ENCODE data around the gene RNPS1. TPM values are rescaled to one million over a fixed set of nuclear protein-coding genes. Genes with fewer than 3 reads are reported as not detected.
A peak's percentile ranks its signal among the peaks of the same experiment; 100 is the strongest.

RNPS1 gene
- total and polyA plus RNA-seq, 3 donors from 2014 or later, result 197 to 294 (median 261) TPM

- Histone ChIP-seq H3K9me3 (no peaks in the 10 kb centered on the region), H3K4me3 (peak overlapping the region; percentile 15 to 17), H3K27me3 (no peaks in the 10 kb centered on the region), H3K36me3 (ENCODE audit: low read depth, missing control alignments) (no peaks in the 10 kb centered on the region), H3K27ac (no peak overlapping the region), H3K4me1 (peaks cover 9% of the 10 kb centered on the region)
- TF ChIP-seq POLR2A (IDR thresholded peaks at IDR 0.05), result no peak
- TF ChIP-seq, protein P1, sequence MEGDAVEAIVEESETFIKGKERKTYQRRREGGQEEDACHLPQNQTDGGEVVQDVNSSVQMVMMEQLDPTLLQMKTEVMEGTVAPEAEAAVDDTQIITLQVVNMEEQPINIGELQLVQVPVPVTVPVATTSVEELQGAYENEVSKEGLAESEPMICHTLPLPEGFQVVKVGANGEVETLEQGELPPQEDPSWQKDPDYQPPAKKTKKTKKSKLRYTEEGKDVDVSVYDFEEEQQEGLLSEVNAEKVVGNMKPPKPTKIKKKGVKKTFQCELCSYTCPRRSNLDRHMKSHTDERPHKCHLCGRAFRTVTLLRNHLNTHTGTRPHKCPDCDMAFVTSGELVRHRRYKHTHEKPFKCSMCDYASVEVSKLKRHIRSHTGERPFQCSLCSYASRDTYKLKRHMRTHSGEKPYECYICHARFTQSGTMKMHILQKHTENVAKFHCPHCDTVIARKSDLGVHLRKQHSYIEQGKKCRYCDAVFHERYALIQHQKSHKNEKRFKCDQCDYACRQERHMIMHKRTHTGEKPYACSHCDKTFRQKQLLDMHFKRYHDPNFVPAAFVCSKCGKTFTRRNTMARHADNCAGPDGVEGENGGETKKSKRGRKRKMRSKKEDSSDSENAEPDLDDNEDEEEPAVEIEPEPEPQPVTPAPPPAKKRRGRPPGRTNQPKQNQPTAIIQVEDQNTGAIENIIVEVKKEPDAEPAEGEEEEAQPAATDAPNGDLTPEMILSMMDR (IDR thresholded peaks at IDR 0.05), result no peak
- no peak for DNase-seq
- intact Hi-C loops (cut with DNase I; ENCODE audit: low total_unique reads), result no loop called here
- WGBS, 2 donors, result 31% methylated on average over 20 of the region's 40 CpGs; no CpG with 5 or more reads in 1 of the 2 donors
These were observed 30.8 kb downstream of the RNPS1 start for GRCh38 chr16:2237102-2237482.

- no peak within 1 kb of the TSS for H3K27ac ChIP-seq
- intact Hi-C loops (cut with DNase I; ENCODE audit: low total_unique reads), result no loop called here
- no peak for DNase-seq
- peak within 1 kb of the TSS; percentile 15 to 17 for H3K4me3 ChIP-seq
- no peaks in the 10 kb centered on the region for H3K36me3 ChIP-seq (ENCODE audit: low read depth, missing control alignments)
- 0 to 31% methylated on average over 8 to 27 of the region's 64 CpGs for WGBS, 2 donors
- H3K4me1 ChIP-seq, result peaks cover 9% of the 10 kb centered on the region
- H3K9me3 ChIP-seq, result no peaks in the 10 kb centered on the region
- H3K27me3 ChIP-seq, result no peaks in the 10 kb centered on the region
- TF ChIP-seq, protein P1 (IDR thresholded peaks at IDR 0.05), result no peak
- TF ChIP-seq POLR2A (IDR thresholded peaks at IDR 0.05), result no peak
These were observed 31.4 kb downstream of the RNPS1 start, which contains the start of gene DNASE1L2 for GRCh38 chr16:2236337-2237101. Gene DNASE1L2 (plus strand): TSS chr16:2236444. CDS start chr16:2236817, 373 bp downstream.

- Histone ChIP-seq H3K27me3 (no peaks in the 10 kb centered on the region), H3K36me3 (ENCODE audit: low read depth, missing control alignments) (no peaks in the 10 kb centered on the region), H3K9me3 (no peaks in the 10 kb centered on the region), H3K4me3 (no peak overlapping the region), H3K4me1 (peaks cover 9% of the 10 kb centered on the region), H3K27ac (no peak overlapping the region)
- WGBS, 2 donors, result 70 to 77% methylated on average over 13 to 19 of the region's 19 CpGs
- no peak for DNase-seq
- no peak for TF ChIP-seq POLR2A (IDR thresholded peaks at IDR 0.05)
- TF ChIP-seq, protein P1 (IDR thresholded peaks at IDR 0.05), result no peak
- intact Hi-C loops (cut with DNase I; ENCODE audit: low total_unique reads), result no loop called here
These were observed 32.1 kb downstream of the RNPS1 start for GRCh38 chr16:2235695-2236336.

GRCh38 chr16:2235234-2235651 is 32.7 kb downstream of the RNPS1 start:
- 88 to 92% methylated on average over 2 to 20 of the region's 28 CpGs for WGBS, 2 donors
- Histone ChIP-seq H3K9me3 (no peaks in the 10 kb centered on the region), H3K36me3 (ENCODE audit: low read depth, missing control alignments) (no peaks in the 10 kb centered on the region), H3K4me3 (no peak overlapping the region), H3K27me3 (no peaks in the 10 kb centered on the region), H3K27ac (no peak overlapping the region), H3K4me1 (peaks cover 9% of the 10 kb centered on the region)
- no peak for DNase-seq
- no peak for TF ChIP-seq POLR2A (IDR thresholded peaks at IDR 0.05)
- TF ChIP-seq, protein P1 (IDR thresholded peaks at IDR 0.05), result no peak
- intact Hi-C loops (cut with DNase I; ENCODE audit: low total_unique reads), result no loop called here

Measured in testis (tissue), 3 donors.